Body of pancreas (tissue), 4 donors: Measurements from ENCODE around the gene BEX4. TPM values are rescaled to one million over a fixed set of nuclear protein-coding genes. Genes with fewer than 3 reads are reported as not detected.

Experiments
- ATAC-seq: fragments of 150-250 bp; one replicate; pipeline ENCODE4 v1.9.1; 2016
- DNase-seq, 4 donors: peaks; one replicate each; pipeline ENCODE4 v3.0.0-alpha.2; 2019
- H3K27ac ChIP-seq, 4 donors: fragments of 200-600 bp; sonication (generic); 1 replicate in 3 of 4; 2 replicates in 1 of 4; pipeline versions ENCODE4 v1.5.1 to v1.6.1; 2016 to 2019; ENCODE audit warnings: mild to moderate bottlenecking in 1 of 4, mixed read lengths in 1 of 4, moderate library complexity in 1 of 4
- H3K27me3 ChIP-seq, 2 donors: fragments of 200-600 bp; sonication (generic); one replicate each; pipeline ENCODE4 v1.6.0; 2016; ENCODE audit warnings: mild to moderate bottlenecking in 1 of 2
- H3K36me3 ChIP-seq, 2 donors: fragments of 200-600 bp; sonication (generic); replicated peaks in 1 of 2; 2 replicates each; pipeline ENCODE4 v1.5.1; 2016; ENCODE audit warnings: low read depth in 2 of 2; ENCODE audit not compliant: insufficient read depth in 1 of 2
- H3K4me1 ChIP-seq: fragments of 200-600 bp; sonication (generic); one replicate; pipeline ENCODE4 v1.6.0; 2016
- H3K4me3 ChIP-seq, 2 donors: fragments of 200-600 bp; sonication (generic); 1 replicate in 1 of 2; 2 replicates in 1 of 2; pipeline ENCODE4 v1.5.1; 2016 to 2019
- H3K9me3 ChIP-seq, 3 donors: fragments of 200-600 bp; sonication (generic); 1 replicate in 2 of 3; 2 replicates in 1 of 3; pipeline ENCODE4 v1.5.1; 2016
- POLR2A ChIP-seq, 3 donors: fragments of 450-650 bp; IDR thresholded peaks; one replicate each; pipeline ENCODE4 v1.6.1; 2016; ENCODE audit warnings: antibody characterized with exemption in 3 of 3, mild to moderate bottlenecking in 2 of 3
- WGBS, 2 donors: methylation state at CpG; one replicate each; pipeline ENCODE4 v1.1.5; 2017; 5-methylcytosine and 5-hydroxymethylcytosine counted together
- intact Hi-C: fragments of 100-400 bp; cut with DNase I; formaldehyde crosslinking; loops from one replicate; pipeline ENCODE4 v1.15.1; 2023
- total RNA-seq, 2 donors: library from RNA; depleted of rRNA; stranded (reverse); fragments of >200 nt; gene quantifications; one replicate each; pipeline ENCODE4 v1.1.0, GENCODE V29; 2016
- TF ChIP-seq, protein P1 (sequence below), 7 experiments: fragments of 450-650 bp in 4 of 7; fragments of 200-600 bp in 3 of 7; sonication (generic) in 3 of 7; IDR thresholded peaks; one replicate each; pipeline ENCODE4 v1.5.1; 2016 to 2019; ENCODE audit warnings: antibody characterized with exemption in 7 of 7

The BEX4 gene
- total RNA-seq, 2 donors from 2014 or later, result 7.9 to 14.8 TPM

DNA sequence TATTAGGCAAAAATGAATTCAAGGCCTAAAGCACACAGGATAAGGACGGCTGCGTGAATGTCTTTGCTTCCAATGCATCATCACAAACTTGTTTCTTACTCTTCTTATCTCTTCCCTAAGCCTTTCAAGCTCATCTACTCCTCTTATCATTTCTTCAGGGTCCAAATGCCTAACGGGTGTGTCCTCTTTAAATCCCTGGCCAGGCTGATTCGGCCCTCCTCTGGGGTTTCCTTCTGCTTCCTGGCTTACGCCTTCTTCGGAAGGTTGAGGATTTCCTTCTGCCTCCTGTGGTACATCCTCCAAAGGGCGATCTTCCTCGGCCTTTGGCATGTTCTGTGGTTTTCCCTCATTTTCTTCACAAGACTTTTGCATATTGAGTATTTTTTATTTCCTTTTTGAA is 38.7 kb downstream of the BEX4 start:
- intact Hi-C loops, result no loop called here
- ATAC-seq (no peak), DNase-seq (no peak)
- TF ChIP-seq, protein P1, sequence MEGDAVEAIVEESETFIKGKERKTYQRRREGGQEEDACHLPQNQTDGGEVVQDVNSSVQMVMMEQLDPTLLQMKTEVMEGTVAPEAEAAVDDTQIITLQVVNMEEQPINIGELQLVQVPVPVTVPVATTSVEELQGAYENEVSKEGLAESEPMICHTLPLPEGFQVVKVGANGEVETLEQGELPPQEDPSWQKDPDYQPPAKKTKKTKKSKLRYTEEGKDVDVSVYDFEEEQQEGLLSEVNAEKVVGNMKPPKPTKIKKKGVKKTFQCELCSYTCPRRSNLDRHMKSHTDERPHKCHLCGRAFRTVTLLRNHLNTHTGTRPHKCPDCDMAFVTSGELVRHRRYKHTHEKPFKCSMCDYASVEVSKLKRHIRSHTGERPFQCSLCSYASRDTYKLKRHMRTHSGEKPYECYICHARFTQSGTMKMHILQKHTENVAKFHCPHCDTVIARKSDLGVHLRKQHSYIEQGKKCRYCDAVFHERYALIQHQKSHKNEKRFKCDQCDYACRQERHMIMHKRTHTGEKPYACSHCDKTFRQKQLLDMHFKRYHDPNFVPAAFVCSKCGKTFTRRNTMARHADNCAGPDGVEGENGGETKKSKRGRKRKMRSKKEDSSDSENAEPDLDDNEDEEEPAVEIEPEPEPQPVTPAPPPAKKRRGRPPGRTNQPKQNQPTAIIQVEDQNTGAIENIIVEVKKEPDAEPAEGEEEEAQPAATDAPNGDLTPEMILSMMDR (IDR thresholded peaks at IDR 0.05), result no peak
- TF ChIP-seq POLR2A (IDR thresholded peaks at IDR 0.05), result no peak
- Histone ChIP-seq H3K36me3 (no peaks in the 10 kb centered on the region), H3K27me3 (no peaks in the 10 kb centered on the region), H3K27ac (peak overlapping the region in 3 of 4 donors; percentile 75 to 90 (median 80)), H3K4me1 (no peaks in the 10 kb centered on the region), H3K4me3 (no peak overlapping the region), H3K9me3 (no peaks in the 10 kb centered on the region)
- WGBS, 2 donors, result 22 to 28% methylated on average over 8 of the region's 8 CpGs

DNA sequence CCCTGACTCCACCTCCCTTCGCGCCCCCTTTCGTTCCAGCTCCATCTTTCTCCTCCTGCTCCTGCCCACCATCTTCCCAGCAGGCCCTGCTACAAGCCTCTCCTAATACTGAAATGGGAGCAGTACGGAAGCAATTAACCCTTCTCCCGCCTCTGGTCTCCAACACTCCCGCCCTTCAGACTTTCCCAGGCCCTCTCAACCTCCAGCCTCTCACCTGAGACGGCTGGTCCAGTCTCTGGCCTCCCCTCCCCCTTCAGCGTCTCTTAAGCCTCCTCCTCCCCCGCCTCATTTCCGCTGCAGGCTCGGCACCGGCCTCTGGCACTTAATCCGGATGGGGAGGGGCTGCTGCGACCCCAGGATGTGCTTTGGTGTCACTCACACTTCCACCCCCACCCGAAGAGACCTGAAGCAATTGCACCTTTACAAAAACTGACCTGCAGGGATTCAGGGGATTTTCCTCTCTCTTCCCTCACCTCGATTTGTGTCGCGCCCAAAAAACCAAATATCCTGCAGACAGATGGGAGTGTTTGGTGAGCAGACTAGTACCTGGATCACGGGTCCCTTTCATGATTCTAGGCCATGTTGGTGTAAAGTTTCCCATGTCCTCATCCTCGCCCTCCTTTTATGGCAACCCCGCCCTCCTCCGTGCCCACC is 39.4 kb downstream of the BEX4 start:
- peak overlapping the region; percentile 38 to 43 for H3K4me3 ChIP-seq
- H3K36me3 ChIP-seq, result no peaks in the 10 kb centered on the region
- WGBS, 2 donors, result 1% methylated on average over 19 to 22 of the region's 22 CpGs
- H3K27me3 ChIP-seq, result no peaks in the 10 kb centered on the region
- no peaks in the 10 kb centered on the region for H3K4me1 ChIP-seq
- ATAC-seq (peak; percentile 56), DNase-seq (peak; percentile 30 to 69 (median 58))
- intact Hi-C loops, result no loop called here
- H3K27ac ChIP-seq, result peak overlapping the region; percentile 59 to 90 (median 78)
- TF ChIP-seq POLR2A (IDR thresholded peaks at IDR 0.05), result no peak
- TF ChIP-seq, protein P1 (IDR thresholded peaks at IDR 0.05), result no peak
- no peaks in the 10 kb centered on the region for H3K9me3 ChIP-seq

DNA sequence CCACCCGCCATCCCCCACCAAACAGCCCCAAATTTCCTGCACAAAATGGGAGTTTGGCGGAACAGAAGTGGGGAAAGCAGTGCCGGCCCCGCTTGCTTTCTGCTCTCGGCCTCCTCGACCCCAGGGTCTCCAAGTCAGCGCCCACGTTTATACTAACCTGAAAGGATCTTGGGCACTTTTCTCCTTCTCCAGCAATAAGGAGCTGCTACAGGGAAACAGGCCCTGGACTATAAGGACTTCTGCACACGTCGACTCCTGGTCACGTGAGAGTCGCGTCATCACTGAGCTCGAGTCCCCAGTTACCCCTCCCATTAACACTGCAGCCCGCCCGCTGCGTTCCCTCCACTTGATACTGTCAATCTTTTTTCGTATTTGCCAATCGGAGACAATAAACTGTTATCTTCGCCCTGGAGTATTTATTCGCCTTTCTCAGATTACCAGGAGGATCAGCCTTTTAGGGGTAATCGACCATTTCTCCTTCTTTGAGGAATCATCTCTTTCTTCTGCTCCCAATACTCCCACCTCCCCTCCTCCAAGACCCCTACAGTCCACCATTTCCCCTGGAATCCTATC is 40.1 kb downstream of the BEX4 start, which contains the start of gene TCEAL8:
Gene TCEAL8 (minus strand): TSS at position 235 of the 573 bp plus-strand sequence. CDS start 1,176 bp downstream, outside the sequence.
- DNase-seq (peak; percentile 75 to 85 (median 82)), ATAC-seq (peak; percentile 99)
- Histone ChIP-seq H3K4me1 (no peaks in the 10 kb centered on the region), H3K4me3 (peak within 1 kb of the TSS; percentile 38 to 43), H3K36me3 (no peaks in the 10 kb centered on the region), H3K27ac (peak within 1 kb of the TSS; percentile 59 to 90 (median 78)), H3K9me3 (no peaks in the 10 kb centered on the region), H3K27me3 (no peaks in the 10 kb centered on the region)
- 0% methylated on average over 19 to 22 of the region's 22 CpGs for WGBS, 2 donors
- peak; percentile 27 to 79 (median 72) for TF ChIP-seq POLR2A (IDR thresholded peaks at IDR 0.05)
- TF ChIP-seq, protein P1 (IDR thresholded peaks at IDR 0.05), result no peak
- intact Hi-C loops, result no loop called here

DNA sequence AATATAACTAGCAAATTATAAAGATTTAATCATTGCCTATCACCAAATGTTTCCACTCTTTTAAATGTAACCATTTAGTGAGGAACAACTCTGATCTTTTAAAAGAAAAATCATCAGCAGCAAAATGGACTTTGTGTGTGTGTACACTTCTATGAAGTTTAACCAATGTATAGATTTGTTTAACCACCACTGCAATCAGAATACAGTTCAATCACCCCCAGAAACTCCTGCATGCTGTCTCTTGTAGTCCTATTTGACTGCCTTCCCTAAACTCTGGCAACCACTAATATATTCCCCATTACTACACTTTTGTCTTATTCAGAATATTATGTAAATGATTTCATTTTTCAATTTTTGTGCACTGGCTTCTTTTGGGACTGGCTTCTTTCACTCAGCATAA is 41.7 kb downstream of the BEX4 start:
- H3K27me3 ChIP-seq, result no peaks in the 10 kb centered on the region
- no peaks in the 10 kb centered on the region for H3K36me3 ChIP-seq
- no peak overlapping the region for H3K4me3 ChIP-seq
- intact Hi-C loops, result no loop called here
- H3K4me1 ChIP-seq, result no peaks in the 10 kb centered on the region
- TF ChIP-seq, protein P1 (IDR thresholded peaks at IDR 0.05), result no peak
- no peak for TF ChIP-seq POLR2A (IDR thresholded peaks at IDR 0.05)
- no peaks in the 10 kb centered on the region for H3K9me3 ChIP-seq
- ATAC-seq, result no peak
- DNase-seq, result no peak
- H3K27ac ChIP-seq, result no peak overlapping the region

DNA sequence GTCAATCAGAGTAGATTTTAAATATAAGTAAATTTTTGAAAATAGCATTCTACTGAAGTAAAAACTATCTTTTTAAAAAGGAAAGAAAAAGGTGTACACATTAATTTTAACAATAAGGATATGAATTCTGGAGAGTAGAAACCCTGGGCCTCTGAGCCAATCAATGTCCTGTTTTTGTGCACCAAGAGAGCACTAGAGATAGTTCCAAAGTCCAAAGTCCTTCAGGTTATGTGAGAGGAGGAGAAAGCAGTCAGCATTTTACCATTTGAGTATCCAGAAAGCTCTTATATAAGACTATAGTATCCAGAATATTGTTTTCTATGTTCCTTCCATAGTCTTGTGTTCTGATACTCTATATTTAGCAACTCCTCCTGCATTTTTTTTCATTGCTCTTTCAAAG is 43.4 kb downstream of the BEX4 start:
- H3K27me3 ChIP-seq, result no peaks in the 10 kb centered on the region
- H3K4me1 ChIP-seq, result no peaks in the 10 kb centered on the region
- DNase-seq (no peak), ATAC-seq (no peak)
- no peak for TF ChIP-seq POLR2A (IDR thresholded peaks at IDR 0.05)
- TF ChIP-seq, protein P1 (IDR thresholded peaks at IDR 0.05), result no peak
- H3K9me3 ChIP-seq, result no peaks in the 10 kb centered on the region
- intact Hi-C loops, result no loop called here
- no peak overlapping the region for H3K4me3 ChIP-seq
- no peak overlapping the region for H3K27ac ChIP-seq
- no peaks in the 10 kb centered on the region for H3K36me3 ChIP-seq
